Common myeloid progenitor, CD34-positive (primary cell): ENCODE results near the gene KCNAB3.

Experiments
- CTCF ChIA-PET: fragments of 350-600 bp; sonication (Branson Sonifier 250); formaldehyde crosslinking; loops from one replicate; lab custom pipeline; 2021; ENCODE audit warnings: antibody characterized with exemption; lab: Charles Lee
- POLR2A ChIA-PET: fragments of 350-600 bp; sonication (Branson Sonifier 250); formaldehyde crosslinking; loops from one replicate; lab custom pipeline; 2021; ENCODE audit warnings: antibody characterized with exemption; lab: Charles Lee
- DNase-seq, 3 donors: peaks; one replicate each; pipeline versions ENCODE4 v3.0.0 to v3.0.0-alpha.2; 2013
- H3K27ac ChIP-seq, 2 experiments: 1 replicate in 1 of 2; 2 replicates in 1 of 2; pipeline ENCODE4 v1.7.0; 2013; ENCODE audit warnings: inconsistent platforms in 2 of 2, low read length in 2 of 2, mild to moderate bottlenecking in 2 of 2, low read depth in 1 of 2, moderate library complexity in 1 of 2; ENCODE audit not compliant: severe bottlenecking in 2 of 2, insufficient read depth in 1 of 2, poor library complexity in 1 of 2
- H3K27me3 ChIP-seq, 5 experiments: replicated peaks in 2 of 5; 1 replicate in 3 of 5; 2 replicates in 2 of 5; pipeline versions ENCODE4 v1.6.1 to v1.7.0; 2013; ENCODE audit warnings: low read length in 4 of 5, mild to moderate bottlenecking in 2 of 5, moderate library complexity in 2 of 5, inconsistent platforms in 1 of 5; ENCODE audit not compliant: insufficient read depth in 5 of 5, control insufficient read depth in 4 of 5
- H3K36me3 ChIP-seq, 4 experiments: 1 replicate in 2 of 4; 2 replicates in 2 of 4; pipeline versions ENCODE4 v1.6.1 to v1.7.0; 2013; ENCODE audit warnings: low read length in 3 of 4, control low read depth in 1 of 4, mild to moderate bottlenecking in 1 of 4; ENCODE audit not compliant: control insufficient read depth in 4 of 4, insufficient read depth in 4 of 4
- H3K4me1 ChIP-seq, 4 experiments: 1 replicate in 3 of 4; 2 replicates in 1 of 4; pipeline versions ENCODE4 v1.6.1 to v1.7.1; 2013; ENCODE audit warnings: low read length in 3 of 4, mild to moderate bottlenecking in 3 of 4, control low read depth in 1 of 4, inconsistent platforms in 1 of 4, moderate library complexity in 1 of 4; ENCODE audit not compliant: control insufficient read depth in 4 of 4, insufficient read depth in 4 of 4; ENCODE audit errors: control extremely low read depth in 1 of 4
- H3K4me3 ChIP-seq, 7 experiments: 1 replicate in 4 of 7; 2 replicates in 3 of 7; pipeline versions ENCODE4 v1.5.1 to v1.7.0; 2013; ENCODE audit warnings: mild to moderate bottlenecking in 7 of 7, low read length in 6 of 7, moderate library complexity in 6 of 7, inconsistent platforms in 2 of 7, low read depth in 2 of 7, control low read depth in 1 of 7; ENCODE audit not compliant: insufficient read depth in 4 of 7, control insufficient read depth in 1 of 7; ENCODE audit errors: extremely low read depth in 1 of 7
- H3K9me3 ChIP-seq, 5 experiments: 1 replicate in 4 of 5; 2 replicates in 1 of 5; pipeline versions ENCODE4 v1.6.1 to v1.7.1; 2013; ENCODE audit warnings: low read length in 4 of 5, mild to moderate bottlenecking in 2 of 5, inconsistent platforms in 1 of 5, low read depth in 1 of 5, moderate library complexity in 1 of 5; ENCODE audit not compliant: control insufficient read depth in 4 of 5, insufficient read depth in 2 of 5; ENCODE audit errors: control extremely low read depth in 1 of 5
- WGBS: methylation state at CpG from one replicate; pipeline ENCODE4 v1.1.5; 2013; ENCODE audit not compliant: insufficient coverage; 5-methylcytosine and 5-hydroxymethylcytosine counted together

The KCNAB3 gene

GRCh38 chr17:7910711-7911110, 18.9 kb downstream of the KCNAB3 start:
- Histone ChIP-seq H3K4me3 (no peak overlapping the region), H3K27me3 (no peaks in the 10 kb centered on the region), H3K36me3 (peaks cover 2 to 71% (median 59%) of the 10 kb centered on the region in 4 experiments), H3K9me3 (no peaks in the 10 kb centered on the region), H3K27ac (no peak overlapping the region), H3K4me1 (peaks cover 0 to 27% (median 14%) of the 10 kb centered on the region in 4 experiments)
- DNase-seq = no peak
- over 99% methylated on average over 12 of the region's 13 CpGs for WGBS
- CTCF ChIA-PET = interaction anchor here (1.0 to 15.5 kb wide), 5 partner anchors 12 to 146 kb away, joined by 3 to 209 read pairs (median 31); no protein-coding TSS in a partner anchor
- POLR2A ChIA-PET = interaction anchor here (0.6 kb wide), 2 partner anchors 325 to 383 kb away, joined by 3 read pairs; no protein-coding TSS in a partner anchor

DNA sequence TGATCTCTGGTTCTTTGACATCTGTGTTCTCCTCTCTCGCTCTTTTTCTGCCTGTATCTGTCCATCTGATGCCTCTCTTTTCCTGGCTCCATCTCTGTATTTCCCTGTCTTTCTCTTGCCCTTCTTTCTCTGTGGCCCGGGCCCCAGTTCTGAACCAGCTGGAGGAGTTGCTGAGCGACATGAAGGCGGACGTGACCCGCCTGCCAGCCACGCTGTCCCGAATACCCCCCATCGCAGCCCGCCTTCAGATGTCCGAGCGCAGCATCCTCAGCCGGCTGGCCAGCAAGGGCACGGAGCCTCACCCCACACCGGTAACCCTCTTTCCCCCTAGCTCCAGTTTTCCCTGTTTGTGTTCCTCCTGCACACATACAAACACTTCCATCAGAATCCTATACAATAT, 19.4 kb downstream of the KCNAB3 start:
- Histone ChIP-seq H3K27me3 (no peaks in the 10 kb centered on the region), H3K4me1 (peaks cover 0 to 23% (median 9%) of the 10 kb centered on the region in 4 experiments), H3K9me3 (no peaks in the 10 kb centered on the region), H3K36me3 (peaks cover 2 to 75% (median 62%) of the 10 kb centered on the region in 4 experiments), H3K4me3 (no peak overlapping the region), H3K27ac (no peak overlapping the region)
- CTCF ChIA-PET = interaction anchor here (1.0 to 15.5 kb wide), 5 partner anchors 12 to 147 kb away, joined by 3 to 209 read pairs (median 31); no protein-coding TSS in a partner anchor
- DNase-seq = no peak
- 98% methylated on average over 15 of the region's 15 CpGs for WGBS
- POLR2A ChIA-PET = interaction anchor here (0.6 kb wide), 2 partner anchors 325 to 383 kb away, joined by 3 read pairs; no protein-coding TSS in a partner anchor

DNA sequence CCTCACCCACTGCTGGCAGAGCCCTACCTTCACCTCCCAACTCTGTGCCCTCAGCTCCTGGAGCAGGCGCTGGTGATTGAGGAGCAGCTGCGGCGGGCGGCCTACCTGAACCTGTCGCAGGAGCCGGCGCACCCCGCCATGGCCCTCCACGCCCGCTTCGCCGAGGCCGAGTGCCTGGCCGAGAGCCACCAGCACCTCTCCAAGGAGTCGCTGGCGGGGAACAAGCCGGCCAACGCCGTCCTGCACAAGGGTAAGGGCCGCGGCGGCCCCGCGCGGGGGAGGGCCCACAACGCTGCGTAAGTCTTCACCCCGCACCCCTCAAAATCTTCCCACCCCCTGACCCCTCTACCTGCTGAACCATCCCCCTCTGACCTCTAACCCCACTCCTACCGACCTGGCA, 20.6 kb downstream of the KCNAB3 start:
- no peak overlapping the region for H3K27ac ChIP-seq
- peaks cover 0 to 16% (median 3%) of the 10 kb centered on the region in 4 experiments for H3K4me1 ChIP-seq
- no peak for DNase-seq
- no peaks in the 10 kb centered on the region for H3K9me3 ChIP-seq
- ChIA-PET POLR2A (interaction anchor here (0.6 kb wide), 1 partner anchor 49 kb away, joined by 3 read pairs; no protein-coding TSS in a partner anchor), CTCF (interaction anchor here (4.6 to 15.0 kb wide), 2 partner anchors 12 to 44 kb away, joined by 17 to 316 read pairs; no protein-coding TSS in a partner anchor)
- H3K4me3 ChIP-seq = no peak overlapping the region
- 98% methylated on average over 18 of the region's 29 CpGs for WGBS
- no peaks in the 10 kb centered on the region for H3K27me3 ChIP-seq
- H3K36me3 ChIP-seq = peaks cover 8 to 87% (median 74%) of the 10 kb centered on the region in 4 experiments

DNA sequence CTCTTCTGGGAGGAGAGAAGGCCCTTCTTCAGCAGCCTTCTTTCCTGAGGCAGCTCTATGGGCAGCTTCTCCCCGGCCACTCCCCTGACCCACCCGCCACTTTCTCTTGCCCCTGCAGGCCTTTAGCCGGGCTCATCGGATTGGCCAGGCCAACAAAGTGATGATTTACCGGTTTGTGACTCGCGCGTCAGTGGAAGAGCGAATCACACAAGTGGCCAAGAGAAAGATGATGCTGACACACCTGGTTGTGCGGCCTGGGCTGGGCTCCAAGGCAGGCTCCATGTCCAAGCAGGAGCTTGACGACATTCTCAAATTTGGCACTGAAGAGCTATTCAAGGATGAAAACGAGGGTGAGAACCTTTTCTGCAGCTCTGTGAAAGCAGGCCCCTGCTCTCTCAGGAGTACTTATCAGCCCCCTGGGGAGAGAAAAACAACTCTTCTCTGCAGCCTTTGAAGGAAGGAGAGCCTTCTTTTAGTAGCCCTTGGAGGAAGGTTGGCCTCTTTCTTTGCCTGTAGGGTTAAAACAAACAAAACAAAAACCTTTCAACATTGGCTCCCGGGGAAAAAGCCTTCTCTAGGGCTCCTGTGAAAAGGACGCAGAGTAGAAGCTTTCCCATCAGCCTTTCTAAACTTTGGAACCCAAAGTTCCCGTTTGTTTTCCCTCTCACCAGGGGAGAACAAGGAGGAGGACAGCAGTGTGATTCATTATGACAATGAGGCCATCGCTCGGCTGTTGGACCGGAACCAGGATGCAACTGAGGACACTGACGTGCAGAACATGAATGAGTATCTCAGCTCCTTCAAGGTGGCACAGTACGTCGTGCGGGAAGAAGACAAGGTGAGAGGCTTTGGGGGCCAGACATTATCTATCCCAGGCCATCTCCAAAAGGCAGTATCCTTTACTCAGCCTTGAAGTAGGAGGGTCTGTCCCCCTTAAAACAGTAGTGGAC, 26.2 kb downstream of the KCNAB3 start:
- 99% methylated on average over 20 of the region's 22 CpGs for WGBS
- DNase-seq = no peak
- ChIA-PET POLR2A (no interaction called here), CTCF (interaction anchor here (0.7 to 15.0 kb wide), 5 partner anchors 10 to 160 kb away, joined by 3 to 316 read pairs (median 4); no protein-coding TSS in a partner anchor)
- Histone ChIP-seq H3K36me3 (peaks cover 19 to 98% (median 87%) of the 10 kb centered on the region in 4 experiments), H3K9me3 (no peaks in the 10 kb centered on the region), H3K4me1 (no peaks in the 10 kb centered on the region), H3K27ac (no peak overlapping the region), H3K27me3 (no peaks in the 10 kb centered on the region), H3K4me3 (no peak overlapping the region)

DNA sequence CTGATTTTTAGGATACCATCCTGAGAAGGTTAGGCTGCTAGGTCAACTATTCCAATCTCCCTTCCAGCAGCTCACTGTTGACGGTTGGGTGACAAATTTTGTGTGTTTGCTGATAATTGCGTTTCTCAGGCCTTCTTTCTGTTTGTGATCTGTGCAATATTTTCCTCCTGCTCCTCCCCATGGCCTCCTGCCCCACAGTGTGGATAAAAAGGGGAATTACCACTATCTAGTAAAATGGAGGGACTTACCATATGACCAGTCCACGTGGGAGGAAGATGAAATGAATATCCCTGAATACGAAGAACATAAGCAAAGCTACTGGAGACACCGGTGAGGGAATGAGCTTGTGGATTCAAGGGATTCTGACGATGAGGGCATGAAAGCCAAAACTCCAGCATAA, 31.9 kb downstream of the KCNAB3 start:
- H3K4me3 ChIP-seq = no peak overlapping the region
- POLR2A ChIA-PET = interaction anchor here (1.1 kb wide), 1 partner anchor 14 kb away, joined by 3 read pairs; no protein-coding TSS in a partner anchor
- no peaks in the 10 kb centered on the region for H3K4me1 ChIP-seq
- CTCF ChIA-PET = interaction anchor here (0.6 to 15.0 kb wide), 21 partner anchors 9 to 168 kb away, joined by 3 to 316 read pairs (median 5); partner anchors contain the start of genes CYB5D1, NAA38 and TMEM88
- no peak overlapping the region for H3K27ac ChIP-seq
- peak; percentile 74 to 89 (median 87) for DNase-seq
- 79% methylated on average over 4 of the region's 6 CpGs for WGBS
- no peaks in the 10 kb centered on the region for H3K9me3 ChIP-seq
- H3K36me3 ChIP-seq = peaks cover 13 to 90% (median 75%) of the 10 kb centered on the region in 4 experiments
- no peaks in the 10 kb centered on the region for H3K27me3 ChIP-seq

DNA sequence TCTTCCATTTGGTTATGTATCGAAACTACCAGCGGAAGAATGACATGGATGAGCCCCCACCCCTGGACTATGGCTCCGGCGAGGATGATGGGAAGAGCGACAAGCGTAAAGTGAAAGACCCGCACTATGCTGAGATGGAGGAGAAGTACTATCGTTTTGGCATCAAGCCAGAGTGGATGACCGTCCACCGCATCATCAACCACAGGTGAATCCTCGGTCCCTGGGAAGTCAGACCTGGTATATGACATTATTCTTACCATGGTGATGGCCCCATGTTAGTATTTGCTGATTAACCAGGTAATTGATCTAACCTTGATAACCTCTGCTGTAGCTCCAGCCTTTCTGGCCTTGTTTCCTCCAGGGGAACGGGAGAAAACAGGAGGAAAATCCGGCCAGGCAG, 32.6 kb downstream of the KCNAB3 start:
- WGBS = 97% methylated on average over 12 of the region's 13 CpGs
- Histone ChIP-seq H3K9me3 (no peaks in the 10 kb centered on the region), H3K36me3 (peaks cover 12 to 85% (median 70%) of the 10 kb centered on the region in 4 experiments), H3K27ac (no peak overlapping the region), H3K4me1 (no peaks in the 10 kb centered on the region), H3K4me3 (no peak overlapping the region), H3K27me3 (no peaks in the 10 kb centered on the region)
- CTCF ChIA-PET = interaction anchor here (1.0 to 15.0 kb wide), 17 partner anchors 10 to 163 kb away, joined by 3 to 316 read pairs (median 12); partner anchors contain the start of genes CYB5D1, NAA38 and TMEM88
- POLR2A ChIA-PET = no interaction called here
- DNase-seq = no peak
